Caco-2 (cell line): ENCODE measurements around the gene AP4B1. TPM values are rescaled to one million over a fixed set of nuclear protein-coding genes. Genes with fewer than 3 reads are reported as not detected.
"Not testable (repeated sequence)": the region's sequence is repeated elsewhere in the genome, so short reads cannot be mapped to it uniquely, and the experiment has no call there.

Source experiments
- BruUV-seq: library from RNA; stranded (reverse); fragments of 400-500 nt; replicated peaks from 2 replicates; lab custom pipeline; 2021; lab: Mats Ljungman, UMichigan
- CTCF ChIA-PET: fragments of 300-600 bp; sonication (Branson Sonifier 250); formaldehyde crosslinking; loops from one replicate; lab custom pipeline; 2022; ENCODE audit warnings: antibody characterized with exemption; lab: Charles Lee
- POLR2A ChIA-PET: fragments of 300-600 bp; sonication (Branson Sonifier 250); formaldehyde crosslinking; loops from one replicate; lab custom pipeline; 2022; ENCODE audit warnings: antibody characterized with exemption; lab: Charles Lee
- DNase-seq, 2 experiments: peaks; one replicate each; pipeline versions ENCODE4 v3.0.0 to v3.0.0-alpha.2; 2020 to 2022
- H3K27me3 ChIP-seq: replicated peaks from 2 replicates; pipeline ENCODE4 v1.6.0; 2011; ENCODE audit warnings: low read length; ENCODE audit not compliant: control insufficient read depth, insufficient read depth
- H3K36me3 ChIP-seq: 2 replicates; pipeline ENCODE4 v1.5.1; 2011; ENCODE audit warnings: low read length; ENCODE audit not compliant: control insufficient read depth, insufficient read depth
- H3K4me1 ChIP-seq: fragments of 250-450 bp; sonication (Bioruptor Pico); 2 replicates; pipeline ENCODE4 v1.5.1; 2020; ENCODE audit warnings: mild to moderate bottlenecking
- H3K4me3 ChIP-seq: 2 replicates; pipeline ENCODE4 v1.5.1; 2011; ENCODE audit warnings: low read depth, mild to moderate bottlenecking, control low read depth, low read length
- H3K9me3 ChIP-seq: fragments of 250-450 bp; sonication (Bioruptor Pico); 2 replicates; pipeline ENCODE4 v1.5.1; 2020; ENCODE audit warnings: mild to moderate bottlenecking, moderate library complexity
- H3K27ac Mint-ChIP-seq: one replicate; pipeline ENCODE4 v1.8.0; 2022; ENCODE audit warnings: mixed read lengths; ENCODE audit not compliant: unreplicated experiment
- H3K27me3 Mint-ChIP-seq: one replicate; pipeline ENCODE4 v1.8.0; 2022; ENCODE audit warnings: mixed read lengths; ENCODE audit not compliant: insufficient read depth, unreplicated experiment
- H3K36me3 Mint-ChIP-seq: one replicate; pipeline ENCODE4 v1.8.0; 2022; ENCODE audit warnings: mild to moderate bottlenecking, mixed read lengths; ENCODE audit not compliant: insufficient read depth, unreplicated experiment
- H3K4me1 Mint-ChIP-seq: one replicate; pipeline ENCODE4 v1.8.0; 2022; ENCODE audit warnings: low read depth, mixed read lengths; ENCODE audit not compliant: unreplicated experiment
- H3K4me3 Mint-ChIP-seq: one replicate; pipeline ENCODE4 v1.8.0; 2022; ENCODE audit warnings: mild to moderate bottlenecking, moderate library complexity, mixed read lengths; ENCODE audit not compliant: unreplicated experiment
- H3K9me3 Mint-ChIP-seq: one replicate; pipeline ENCODE4 v1.8.0; 2022; ENCODE audit warnings: mixed read lengths; ENCODE audit not compliant: unreplicated experiment
- CTCF ChIP-seq, 2 experiments: fragments of 200-600 bp in 1 of 2; IDR thresholded peaks; 1 replicate in 1 of 2; 2 replicates in 1 of 2; pipeline versions ENCODE4 v1.5.1 to v1.8.0; 2011 to 2022; ENCODE audit warnings: antibody characterized with exemption in 1 of 2, control low read depth in 1 of 2, inconsistent platforms in 1 of 2, low read depth in 1 of 2, low read length in 1 of 2, mild to moderate bottlenecking in 1 of 2, moderate library complexity in 1 of 2; ENCODE audit not compliant: insufficient read depth in 1 of 2, severe bottlenecking in 1 of 2, unreplicated experiment in 1 of 2
- intact Hi-C: fragments of 100-400 bp; cut with micrococcal nuclease; formaldehyde crosslinking; loops from one replicate; pipeline ENCODE4 v1.10.0; 2022; ENCODE audit not compliant: unreplicated experiment
- total RNA-seq: library from RNA; stranded (reverse); gene quantifications from 2 replicates; pipeline ENCODE4 v1.2.3, GENCODE V29; 2022

Gene AP4B1
- total RNA-seq, 1 experiment from 2014 or later = 10.0 TPM

GRCh38 chr1:113854234-113854633, 50.4 kb downstream of the AP4B1 start:
- no peaks in the 10 kb centered on the region for H3K4me1 ChIP-seq
- no peak for TF ChIP-seq CTCF (IDR thresholded peaks at IDR 0.05; ENCODE audit: insufficient read depth in 1 of 2, low read depth in 1 of 2, low read length in 1 of 2, severe bottlenecking in 1 of 2, unreplicated experiment in 1 of 2)
- no TSS peak for BruUV-seq
- Mint-ChIP-seq H3K4me3 (no peak overlapping the region), H3K27ac (no peak overlapping the region), H3K9me3 (no peaks in the 10 kb centered on the region), H3K36me3 (no peaks in the 10 kb centered on the region), H3K4me1 (no peaks in the 10 kb centered on the region), H3K27me3 (no peaks in the 10 kb centered on the region)
- CTCF ChIA-PET = interaction anchor here (0.6 kb wide), 1 partner anchor 14 kb away, joined by 4 read pairs; no protein-coding TSS in a partner anchor
- POLR2A ChIA-PET = no interaction called here
- DNase-seq = no peak
- H3K27me3 ChIP-seq = no peaks in the 10 kb centered on the region
- intact Hi-C loops = no loop called here
- no peaks in the 10 kb centered on the region for H3K36me3 ChIP-seq
- H3K9me3 ChIP-seq = no peaks in the 10 kb centered on the region
- H3K4me3 ChIP-seq = no peak overlapping the region

DNA sequence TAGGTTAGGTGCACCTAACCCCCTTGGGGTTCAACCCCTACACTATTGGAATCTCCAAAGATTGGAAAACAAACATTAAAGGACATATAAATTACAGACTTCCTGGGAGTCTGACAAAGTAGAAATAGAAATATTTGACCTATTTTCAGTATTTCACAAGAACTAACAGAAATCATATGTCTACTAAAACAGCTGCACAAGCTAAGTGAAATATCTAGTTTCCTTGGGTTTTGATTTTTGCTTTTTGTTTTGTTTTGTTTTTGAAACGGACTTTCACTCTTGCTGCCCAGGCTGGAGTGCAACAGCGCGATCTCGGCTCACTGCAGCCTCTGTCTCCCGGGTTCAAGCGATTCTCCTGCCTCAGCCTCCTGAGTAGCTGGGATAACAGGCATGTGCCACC, 51.9 kb downstream of the AP4B1 start:
- BruUV-seq, POLR2A ChIA-PET, H3K4me1 Mint-ChIP-seq, H3K9me3 Mint-ChIP-seq, H3K4me3 ChIP-seq, H3K27me3 Mint-ChIP-seq, DNase-seq, CTCF ChIA-PET, H3K4me1 ChIP-seq, H3K36me3 ChIP-seq, H3K4me3 Mint-ChIP-seq, intact Hi-C loops, H3K36me3 Mint-ChIP-seq, H3K27ac Mint-ChIP-seq, H3K27me3 ChIP-seq, H3K9me3 ChIP-seq: not testable (repeated sequence)

- H3K36me3 Mint-ChIP-seq = no peaks in the 10 kb centered on the region
- no peak overlapping the region for H3K27ac Mint-ChIP-seq
- no peaks in the 10 kb centered on the region for H3K4me1 ChIP-seq
- no TSS peak for BruUV-seq
- no peak overlapping the region for H3K4me3 ChIP-seq
- no peaks in the 10 kb centered on the region for H3K27me3 Mint-ChIP-seq
- no peaks in the 10 kb centered on the region for H3K36me3 ChIP-seq
- ChIA-PET POLR2A (no interaction called here), CTCF (no interaction called here)
- intact Hi-C loops = no loop called here
- H3K27me3 ChIP-seq = no peaks in the 10 kb centered on the region
- peaks cover 18% of the 10 kb centered on the region for H3K9me3 Mint-ChIP-seq
- TF ChIP-seq CTCF (IDR thresholded peaks at IDR 0.05; ENCODE audit: insufficient read depth in 1 of 2, low read depth in 1 of 2, low read length in 1 of 2, severe bottlenecking in 1 of 2, unreplicated experiment in 1 of 2) = no peak
- 0 out of 2 replicates have a peak, but pooled peaks cover 3% of the 10 kb centered on the region for H3K9me3 ChIP-seq
- H3K4me1 Mint-ChIP-seq = peaks cover 12% of the 10 kb centered on the region
- H3K4me3 Mint-ChIP-seq = no peak overlapping the region
- no peak for DNase-seq
These were observed 54.3 kb downstream of the AP4B1 start for GRCh38 chr1:113850127-113850796.
